GM21423 (cell line): ENCODE data around the gene PIM2.

Experiments used
- ATAC-seq: cut with Tn5 transposase; IDR thresholded peaks from one replicate; pipeline ENCODE4 v1.9.1; 2021; ENCODE audit warnings: mild to moderate bottlenecking, moderate library complexity; ENCODE audit not compliant: unreplicated experiment

PIM2 gene

GRCh38 chrX:48936429-48937053, 17.7 kb upstream of the PIM2 start:
- peak; percentile 0 for ATAC-seq

GRCh38 chrX:48935301-48935670, 16.5 kb upstream of the PIM2 start:
- ATAC-seq, result no peak

GRCh38 chrX:48934581-48935300, 15.9 kb upstream of the PIM2 start:
- ATAC-seq, result no peak

GRCh38 chrX:48933757-48934156, 14.9 kb upstream of the PIM2 start:
- no peak for ATAC-seq

GRCh38 chrX:48927736-48928382, 9.0 kb upstream of the PIM2 start:
- no peak for ATAC-seq

GRCh38 chrX:48927123-48927522, 8.3 kb upstream of the PIM2 start:
- no peak for ATAC-seq

GRCh38 chrX:48924270-48924669, 5.4 kb upstream of the PIM2 start:
- no peak for ATAC-seq

- no peak for ATAC-seq
Measured at GRCh38 chrX:48923771-48924170, 4.9 kb upstream of the PIM2 start.

GRCh38 chrX:48920718-48921104, 1.9 kb upstream of the PIM2 start:
- ATAC-seq, result no peak

GRCh38 chrX:48919947-48920717, 1.3 kb upstream of the PIM2 start:
- ATAC-seq, result no peak

- no peak for ATAC-seq
Measured at GRCh38 chrX:48919360-48919841, 577 bp upstream of the PIM2 start.

- no peak for ATAC-seq
Measured at GRCh38 chrX:48918301-48918642, 552 bp downstream of the PIM2 start.

- no peak for ATAC-seq
Measured at GRCh38 chrX:48917139-48918001, 1.5 kb downstream of the PIM2 start.

GRCh38 chrX:48914593-48915493, 4.0 kb downstream of the PIM2 start:
- ATAC-seq, result no peak

GRCh38 chrX:48913605-48914366, 5.0 kb downstream of the PIM2 start:
- ATAC-seq, result no peak

GRCh38 chrX:48911412-48912182, 7.2 kb downstream of the PIM2 start, which contains the start of gene SLC35A2:
TSS of gene SLC35A2 (minus strand) at chrX:48911646. CDS start at chrX:48911636, 10 bp downstream.
- ATAC-seq, result peak; percentile 61

- no peak for ATAC-seq
Measured at GRCh38 chrX:48910926-48911411, 7.9 kb downstream of the PIM2 start.
